ENCODE measurements around the gene PKMYT1. TPM values are rescaled to one million over a fixed set of nuclear protein-coding genes. Genes with fewer than 3 reads are reported as not detected.
"Not testable (repeated sequence)": the region's sequence is repeated elsewhere in the genome, so short reads cannot be mapped to it uniquely, and the experiment has no call there.

The PKMYT1 gene
- total RNA-seq, 1 experiment from 2014 or later, result 27.3 TPM

- no peak for DNase-seq (ENCODE audit: low read depth)
These were observed 46.5 kb downstream of the PKMYT1 start for GRCh38 chr16:2933701-2934100.

- no peak for DNase-seq (ENCODE audit: low read depth)
These were observed 47.1 kb downstream of the PKMYT1 start for GRCh38 chr16:2933136-2933535.

- not testable (repeated sequence) for DNase-seq (ENCODE audit: low read depth)
These were observed 48.9 kb downstream of the PKMYT1 start for GRCh38 chr16:2931231-2931914.

GRCh38 chr16:2930236-2930635 is 50.0 kb downstream of the PKMYT1 start:
- DNase-seq (ENCODE audit: low read depth), result no peak

- no peak for DNase-seq (ENCODE audit: low read depth)
These were observed 50.6 kb downstream of the PKMYT1 start for GRCh38 chr16:2929693-2930092.

GRCh38 chr16:2928796-2929195 is 51.5 kb downstream of the PKMYT1 start:
- DNase-seq (ENCODE audit: low read depth), result no peak

- DNase-seq (ENCODE audit: low read depth), result not testable (repeated sequence)
These were observed 52.1 kb downstream of the PKMYT1 start for GRCh38 chr16:2928151-2928550.

GRCh38 chr16:2927010-2927646 is 53.1 kb downstream of the PKMYT1 start:
- DNase-seq (ENCODE audit: low read depth), result peak; percentile 79

GRCh38 chr16:2926650-2926999 is 53.6 kb downstream of the PKMYT1 start:
- DNase-seq (ENCODE audit: low read depth), result no peak

- DNase-seq (ENCODE audit: low read depth), result no peak
These were observed 54.1 kb downstream of the PKMYT1 start for GRCh38 chr16:2925951-2926649.

- DNase-seq (ENCODE audit: low read depth), result no peak
These were observed 55.1 kb downstream of the PKMYT1 start for GRCh38 chr16:2924901-2925755.

- DNase-seq (ENCODE audit: low read depth), result no peak
These were observed 56.8 kb downstream of the PKMYT1 start for GRCh38 chr16:2923481-2923880.

Other genes with a start within 250 kb of the PKMYT1 start
- 20.5 and 40.0 TPM in 2 replicates for gene SRRM2, start 227.8 kb downstream of the PKMYT1 start, total RNA-seq (2014; rRNA removed; shearing (Covaris generic))
- 349 and 387 TPM in 2 replicates for gene ELOB, start 203.2 kb downstream of the PKMYT1 start, total RNA-seq (2014; rRNA removed; shearing (Covaris generic))
- not detected in 2 replicates for gene PRSS33, start 192.9 kb downstream of the PKMYT1 start, total RNA-seq (2014; rRNA removed; shearing (Covaris generic))
- gene PRSS41, start 182.0 kb downstream of the PKMYT1 start, total RNA-seq (2014; rRNA removed; shearing (Covaris generic)), result not detected in 2 replicates
- not detected in 2 replicates for gene PRSS21, start 163.2 kb downstream of the PKMYT1 start, total RNA-seq (2014; rRNA removed; shearing (Covaris generic))
- 0.88 and 1.2 TPM in 2 replicates for gene ZG16B, start 150.1 kb downstream of the PKMYT1 start, total RNA-seq (2014; rRNA removed; shearing (Covaris generic))
- gene PRSS22, start 122.3 kb downstream of the PKMYT1 start, total RNA-seq (2014; rRNA removed; shearing (Covaris generic)), result 0.72 and 0.78 TPM in 2 replicates
- gene FLYWCH2, start 97.2 kb downstream of the PKMYT1 start, total RNA-seq (2014; rRNA removed; shearing (Covaris generic)), result 70.4 and 91.8 TPM in 2 replicates
- 7.9 and 13.5 TPM in 2 replicates for gene FLYWCH1, start 68.5 kb downstream of the PKMYT1 start, total RNA-seq (2014; rRNA removed; shearing (Covaris generic))
- gene KREMEN2, start 16.2 kb downstream of the PKMYT1 start, total RNA-seq (2014; rRNA removed; shearing (Covaris generic)), result 0.24 and 0.49 TPM in 2 replicates
- 9.5 and 11.4 TPM in 2 replicates for gene PAQR4, start 11.1 kb downstream of the PKMYT1 start, total RNA-seq (2014; rRNA removed; shearing (Covaris generic))
- gene CLDN9, start 32.5 kb upstream of the PKMYT1 start, total RNA-seq (2014; rRNA removed; shearing (Covaris generic)), result not detected in 2 replicates
- gene CLDN6, start 37.7 kb upstream of the PKMYT1 start, total RNA-seq (2014; rRNA removed; shearing (Covaris generic)), result not detected in 2 replicates
- gene TNFRSF12A, start 39.9 kb upstream of the PKMYT1 start, total RNA-seq (2014; rRNA removed; shearing (Covaris generic)), result 184 and 304 TPM in 2 replicates
- gene HCFC1R1, start 43.5 kb upstream of the PKMYT1 start, total RNA-seq (2014; rRNA removed; shearing (Covaris generic)), result 21.7 and 38.6 TPM in 2 replicates
- gene THOC6, start 43.6 kb upstream of the PKMYT1 start, total RNA-seq (2014; rRNA removed; shearing (Covaris generic)), result 16.1 and 20.8 TPM in 2 replicates
- gene BICDL2, start 56.5 kb upstream of the PKMYT1 start, total RNA-seq (2014; rRNA removed; shearing (Covaris generic)), result 0.36 and 0.68 TPM in 2 replicates
- under 0.01 TPM in 1 of 2 replicates, not detected in the other for gene MMP25, start 66.1 kb upstream of the PKMYT1 start, total RNA-seq (2014; rRNA removed; shearing (Covaris generic))
- 24.9 and 33.1 TPM in 2 replicates for gene IL32, start 85.2 kb upstream of the PKMYT1 start, total RNA-seq (2014; rRNA removed; shearing (Covaris generic))
- gene ZSCAN10, start 118.8 kb upstream of the PKMYT1 start, total RNA-seq (2014; rRNA removed; shearing (Covaris generic)), result not detected in 2 replicates
- gene ZNF205, start 132.1 kb upstream of the PKMYT1 start, total RNA-seq (2014; rRNA removed; shearing (Covaris generic)), result 8.8 and 9.3 TPM in 2 replicates
- gene ZNF213, start 154.6 kb upstream of the PKMYT1 start, total RNA-seq (2014; rRNA removed; shearing (Covaris generic)), result 1.6 and 2.0 TPM in 2 replicates
- gene OR1F1, start 207.8 kb upstream of the PKMYT1 start, total RNA-seq (2014; rRNA removed; shearing (Covaris generic)), result 0.36 TPM in 1 of 2 replicates, not detected in the other

Measured in RPMI7951 (cell line).